Measurements from ENCODE around the gene VWA5B1. TPM values are rescaled to one million over a fixed set of nuclear protein-coding genes. Genes with fewer than 3 reads are reported as not detected.

The VWA5B1 gene
- total RNA-seq, 1 experiment from 2014 or later, result not detected

DNA sequence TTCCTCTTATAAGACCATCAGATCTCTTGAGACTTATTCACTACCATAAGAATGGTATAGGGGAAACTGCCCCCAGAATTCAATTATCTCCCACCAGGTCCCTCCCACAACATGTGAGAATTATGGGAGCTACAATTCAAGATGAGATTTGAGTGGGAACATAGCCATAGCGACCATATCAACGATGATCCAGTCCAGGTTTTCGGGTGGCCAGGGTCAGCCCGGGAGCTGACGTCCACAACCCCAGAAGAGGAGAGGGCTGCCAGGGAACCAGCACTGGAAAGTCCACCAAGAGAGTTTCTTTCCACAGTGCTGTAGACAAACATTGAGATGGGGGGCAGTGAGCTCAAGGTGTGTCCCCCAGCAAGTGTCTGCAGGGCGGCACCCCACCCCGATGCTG lies 88.4 kb downstream of the VWA5B1 start:
- H3K4me1 Mint-ChIP-seq (ENCODE audit: low read depth, unreplicated experiment), result peaks cover 8% of the 10 kb centered on the region
- no TSS peak for BruUV-seq (replicated peaks)
- no peak overlapping the region for H3K4me3 Mint-ChIP-seq (ENCODE audit: low read depth, unreplicated experiment)
- no peak for TF ChIP-seq CTCF (IDR thresholded peaks at IDR 0.05; ENCODE audit: unreplicated experiment)
- DNase-seq, result no peak
- intact Hi-C loops (cut with micrococcal nuclease; ENCODE audit: unreplicated experiment), result no loop called here
- peaks cover 30% of the 10 kb centered on the region for H3K27me3 Mint-ChIP-seq (ENCODE audit: unreplicated experiment)
- H3K27ac Mint-ChIP-seq (ENCODE audit: unreplicated experiment), result no peak overlapping the region
- H3K36me3 Mint-ChIP-seq (ENCODE audit: insufficient read depth, unreplicated experiment), result no peaks in the 10 kb centered on the region
- CTCF ChIA-PET, result no interaction called here
- no peaks in the 10 kb centered on the region for H3K9me3 Mint-ChIP-seq (ENCODE audit: low read depth, unreplicated experiment)

- Mint-ChIP-seq H3K36me3 (ENCODE audit: insufficient read depth, unreplicated experiment) (no peaks in the 10 kb centered on the region), H3K9me3 (ENCODE audit: low read depth, unreplicated experiment) (no peaks in the 10 kb centered on the region), H3K27ac (ENCODE audit: unreplicated experiment) (no peak overlapping the region), H3K27me3 (ENCODE audit: unreplicated experiment) (peaks cover 41% of the 10 kb centered on the region), H3K4me3 (ENCODE audit: low read depth, unreplicated experiment) (no peak overlapping the region), H3K4me1 (ENCODE audit: low read depth, unreplicated experiment) (peaks cover 8% of the 10 kb centered on the region)
- TF ChIP-seq CTCF (IDR thresholded peaks at IDR 0.05; ENCODE audit: unreplicated experiment), result no peak
- BruUV-seq (replicated peaks), result no TSS peak
- no peak for DNase-seq
- CTCF ChIA-PET, result no interaction called here
- intact Hi-C loops (cut with micrococcal nuclease; ENCODE audit: unreplicated experiment), result no loop called here
Observed at GRCh38 chr1:20380175-20380574, 89.5 kb downstream of the VWA5B1 start.

DNA sequence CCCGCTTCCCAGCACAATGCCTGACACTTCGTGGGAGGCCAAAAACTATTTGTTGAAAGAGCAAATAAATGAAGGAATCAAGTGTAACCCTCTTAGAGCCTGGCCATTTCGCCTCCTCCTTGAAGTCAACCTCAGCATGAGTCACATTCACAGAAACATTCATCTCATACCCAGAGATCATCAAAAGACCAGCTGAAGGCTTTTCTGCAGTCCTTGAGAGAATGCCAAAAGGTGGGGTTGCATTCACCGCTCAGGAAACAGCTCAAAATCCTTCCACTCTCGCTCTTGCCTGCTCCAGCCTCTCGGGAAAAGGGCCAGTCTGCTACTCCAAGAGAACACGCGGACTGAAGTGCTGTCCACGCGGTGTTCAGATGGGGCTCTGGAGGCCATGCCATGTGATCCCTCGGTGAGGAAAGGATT lies 90.0 kb downstream of the VWA5B1 start:
- no peak overlapping the region for H3K27ac Mint-ChIP-seq (ENCODE audit: unreplicated experiment)
- H3K36me3 Mint-ChIP-seq (ENCODE audit: insufficient read depth, unreplicated experiment), result no peaks in the 10 kb centered on the region
- no peak for DNase-seq
- BruUV-seq (replicated peaks), result no TSS peak
- intact Hi-C loops (cut with micrococcal nuclease; ENCODE audit: unreplicated experiment), result no loop called here
- CTCF ChIA-PET, result no interaction called here
- no peak overlapping the region for H3K4me3 Mint-ChIP-seq (ENCODE audit: low read depth, unreplicated experiment)
- peaks cover 8% of the 10 kb centered on the region for H3K4me1 Mint-ChIP-seq (ENCODE audit: low read depth, unreplicated experiment)
- peaks cover 41% of the 10 kb centered on the region for H3K27me3 Mint-ChIP-seq (ENCODE audit: unreplicated experiment)
- no peaks in the 10 kb centered on the region for H3K9me3 Mint-ChIP-seq (ENCODE audit: low read depth, unreplicated experiment)
- no peak for TF ChIP-seq CTCF (IDR thresholded peaks at IDR 0.05; ENCODE audit: unreplicated experiment)

GRCh38 chr1:20381045-20381641 lies 90.5 kb downstream of the VWA5B1 start:
- no TSS peak for BruUV-seq (replicated peaks)
- Mint-ChIP-seq H3K9me3 (ENCODE audit: low read depth, unreplicated experiment) (no peaks in the 10 kb centered on the region), H3K36me3 (ENCODE audit: insufficient read depth, unreplicated experiment) (no peaks in the 10 kb centered on the region), H3K4me1 (ENCODE audit: low read depth, unreplicated experiment) (peaks cover 8% of the 10 kb centered on the region), H3K4me3 (ENCODE audit: low read depth, unreplicated experiment) (no peak overlapping the region), H3K27me3 (ENCODE audit: unreplicated experiment) (peaks cover 41% of the 10 kb centered on the region), H3K27ac (ENCODE audit: unreplicated experiment) (no peak overlapping the region)
- TF ChIP-seq CTCF (IDR thresholded peaks at IDR 0.05; ENCODE audit: unreplicated experiment), result no peak
- intact Hi-C loops (cut with micrococcal nuclease; ENCODE audit: unreplicated experiment), result no loop called here
- no peak for DNase-seq
- CTCF ChIA-PET, result no interaction called here
